HG02678 (cell line): Measurements from ENCODE around the gene SNRNP70.
"Not testable (repeated sequence)": the region's sequence is repeated elsewhere in the genome, so short reads cannot be mapped to it uniquely, and the experiment has no call there.

Experiments
- ATAC-seq: cut with Tn5 transposase; IDR thresholded peaks from one replicate; pipeline ENCODE4 v1.9.1; 2021; ENCODE audit warnings: mild to moderate bottlenecking, moderate library complexity; ENCODE audit not compliant: unreplicated experiment

SNRNP70 gene

DNA sequence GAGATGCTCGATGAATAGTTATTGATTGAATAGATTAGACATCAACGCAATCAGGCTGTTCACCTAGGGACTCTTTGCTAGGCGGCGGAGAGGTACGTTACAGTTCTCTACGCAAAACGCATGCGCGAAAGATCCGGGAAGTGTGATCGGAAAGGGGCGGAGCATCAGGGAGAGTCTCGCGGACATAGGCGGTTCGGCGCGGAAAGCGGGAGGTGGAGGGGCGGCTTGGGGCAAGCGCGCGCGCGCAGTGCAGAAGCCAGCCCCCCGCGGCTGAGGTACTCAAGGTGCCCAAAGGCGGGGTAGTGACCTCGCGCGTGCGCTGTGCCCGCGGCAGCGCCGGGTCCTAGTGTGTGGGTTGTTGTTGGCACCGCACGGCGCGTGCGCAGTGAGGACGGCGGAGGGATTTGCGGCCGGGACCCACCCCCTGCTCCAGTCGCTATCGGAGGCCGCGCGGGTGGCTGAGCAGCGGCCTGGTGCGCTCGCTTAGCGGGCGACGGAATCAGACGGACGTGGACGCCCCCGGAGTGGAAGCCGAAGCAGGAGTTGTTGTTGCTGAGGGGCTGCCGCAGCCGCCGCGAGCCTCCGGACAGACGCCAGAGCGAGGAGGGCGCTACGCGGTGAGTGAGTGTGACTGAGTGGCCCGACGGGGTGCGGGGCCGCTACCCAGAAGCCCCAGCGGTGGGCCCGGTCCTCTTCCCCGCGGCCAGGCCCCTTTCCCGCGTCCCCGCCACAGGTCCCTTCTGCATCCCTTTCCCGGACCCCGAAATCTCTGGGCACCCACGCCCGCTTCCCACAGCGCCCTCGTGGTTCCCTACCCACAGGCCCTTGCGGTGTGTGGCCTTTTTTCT lies at the start of gene SNRNP70:
SNRNP70 (plus strand) TSS at position 432 of the 848 bp plus-strand sequence. CDS start 964 bp downstream, outside the sequence.
- peak; percentile 92 for ATAC-seq

- not testable (repeated sequence) for ATAC-seq
Observed at GRCh38 chr19:49036815-49037214, 48.4 kb upstream of the SNRNP70 start, which contains the start of gene CGB1. Gene CGB1, minus strand, starts transcription at chr19:49036895. Its CDS starts 184 bp downstream, at chr19:49036711.

GRCh38 chr19:49038111-49038510 lies 47.1 kb upstream of the SNRNP70 start:
- ATAC-seq = not testable (repeated sequence)

GRCh38 chr19:49038557-49039276 lies 46.5 kb upstream of the SNRNP70 start:
- ATAC-seq = not testable (repeated sequence)

DNA sequence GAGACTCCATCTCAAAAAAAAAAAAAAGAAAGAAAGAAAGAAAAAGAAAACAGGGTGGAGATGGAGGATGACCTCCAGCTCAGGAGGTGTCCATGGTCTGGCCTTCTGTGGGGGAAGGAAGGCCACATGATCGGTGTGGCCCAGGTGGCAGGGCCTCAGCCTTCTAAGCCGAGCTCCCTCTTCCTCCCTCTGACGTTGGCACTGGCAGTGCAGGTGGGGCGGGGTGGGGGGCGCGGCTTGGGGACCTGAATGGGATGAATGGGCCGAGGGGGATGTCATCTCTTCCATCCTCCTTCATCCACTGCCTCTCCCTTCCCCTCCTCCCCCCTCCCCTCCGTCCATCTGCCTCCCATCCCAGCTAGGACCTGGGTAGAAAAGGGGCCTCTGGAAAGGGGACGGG lies 45.5 kb upstream of the SNRNP70 start:
- not testable (repeated sequence) for ATAC-seq

DNA sequence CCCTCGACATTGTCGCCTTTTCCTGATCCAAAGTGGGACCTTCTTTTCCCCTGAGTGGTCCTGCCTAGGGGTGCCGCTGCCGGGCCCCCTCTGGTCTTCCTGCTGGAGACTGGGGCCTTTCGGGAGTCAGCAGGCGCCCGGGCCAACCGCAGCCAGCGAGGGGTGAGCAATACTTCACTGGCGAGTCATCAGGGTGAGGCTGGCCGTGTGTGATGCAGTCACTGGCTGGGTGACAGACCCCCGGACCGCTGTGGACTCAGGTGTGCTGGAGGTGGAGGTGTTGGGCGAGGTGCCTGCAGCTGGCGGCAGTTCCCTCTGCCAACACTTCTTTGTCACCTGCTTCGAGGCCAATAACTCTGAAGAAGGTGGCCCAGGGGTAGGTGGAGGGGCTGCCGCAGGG lies 43.1 kb upstream of the SNRNP70 start:
- ATAC-seq = no peak

GRCh38 chr19:49042666-49043065 lies 42.6 kb upstream of the SNRNP70 start:
- not testable (repeated sequence) for ATAC-seq

GRCh38 chr19:49043548-49043947 lies 41.7 kb upstream of the SNRNP70 start, which contains the start of gene CGB5:
Gene CGB5, plus strand, starts transcription at chr19:49043848. Its CDS starts 362 bp downstream, at chr19:49044210.
- not testable (repeated sequence) for ATAC-seq

- not testable (repeated sequence) for ATAC-seq
Observed at GRCh38 chr19:49049011-49049410, 36.2 kb upstream of the SNRNP70 start, which contains the start of gene CGB8. Gene CGB8, minus strand, starts transcription at chr19:49049111. Its CDS starts 372 bp downstream, at chr19:49048739.

DNA sequence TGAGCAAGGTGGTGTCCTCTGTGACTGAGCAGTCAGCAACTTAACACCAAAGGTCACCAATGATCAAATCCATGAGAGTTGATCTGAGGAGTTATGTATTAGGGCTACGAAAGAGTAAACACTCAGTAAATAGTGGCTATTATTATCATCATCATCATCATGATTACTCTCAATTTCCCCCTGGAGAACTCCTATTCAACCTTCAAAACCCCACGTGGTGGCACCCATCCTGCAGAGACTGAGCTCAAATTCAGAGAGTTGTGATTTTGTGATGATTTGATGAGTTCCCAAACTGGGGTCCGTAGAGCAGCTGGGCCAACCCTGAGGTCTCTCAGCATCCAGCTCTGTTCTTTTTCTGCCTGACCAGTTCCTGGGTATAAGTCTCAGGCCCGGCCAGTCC lies 35.4 kb upstream of the SNRNP70 start:
- not testable (repeated sequence) for ATAC-seq

DNA sequence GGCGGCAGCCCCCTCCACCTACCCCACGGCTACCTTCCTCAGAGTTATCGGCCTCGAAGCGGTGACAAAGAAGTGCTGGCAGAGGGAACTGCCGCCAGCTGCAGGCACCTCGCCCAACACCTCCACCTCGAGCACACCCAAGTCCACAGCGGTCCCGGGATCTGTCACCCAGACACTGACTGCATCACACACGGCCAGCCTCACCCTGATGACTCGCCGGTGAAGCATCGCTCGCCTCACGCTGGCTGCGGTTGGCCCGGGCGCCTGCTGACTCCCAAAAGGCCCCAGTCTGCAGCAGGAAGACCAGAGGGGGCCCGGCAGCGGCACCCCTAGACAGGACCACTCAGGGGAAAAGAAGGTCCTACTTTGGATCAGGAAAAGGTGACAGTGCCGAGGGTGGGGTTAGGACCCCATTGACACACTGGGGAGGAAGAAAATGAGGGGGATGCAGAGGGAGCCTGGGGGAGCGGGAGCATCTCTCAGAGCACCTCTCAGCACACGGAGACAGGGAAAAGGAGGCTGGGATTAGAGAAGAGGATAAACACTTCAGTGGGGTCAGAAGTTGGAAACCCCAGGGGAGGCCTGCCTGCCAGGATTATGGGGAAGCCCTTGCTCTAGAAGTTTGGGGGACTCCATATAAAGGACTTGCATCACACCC lies 34.7 kb upstream of the SNRNP70 start:
- ATAC-seq = not testable (repeated sequence)

GRCh38 chr19:49056101-49056901 lies 28.9 kb upstream of the SNRNP70 start:
- no peak for ATAC-seq

DNA sequence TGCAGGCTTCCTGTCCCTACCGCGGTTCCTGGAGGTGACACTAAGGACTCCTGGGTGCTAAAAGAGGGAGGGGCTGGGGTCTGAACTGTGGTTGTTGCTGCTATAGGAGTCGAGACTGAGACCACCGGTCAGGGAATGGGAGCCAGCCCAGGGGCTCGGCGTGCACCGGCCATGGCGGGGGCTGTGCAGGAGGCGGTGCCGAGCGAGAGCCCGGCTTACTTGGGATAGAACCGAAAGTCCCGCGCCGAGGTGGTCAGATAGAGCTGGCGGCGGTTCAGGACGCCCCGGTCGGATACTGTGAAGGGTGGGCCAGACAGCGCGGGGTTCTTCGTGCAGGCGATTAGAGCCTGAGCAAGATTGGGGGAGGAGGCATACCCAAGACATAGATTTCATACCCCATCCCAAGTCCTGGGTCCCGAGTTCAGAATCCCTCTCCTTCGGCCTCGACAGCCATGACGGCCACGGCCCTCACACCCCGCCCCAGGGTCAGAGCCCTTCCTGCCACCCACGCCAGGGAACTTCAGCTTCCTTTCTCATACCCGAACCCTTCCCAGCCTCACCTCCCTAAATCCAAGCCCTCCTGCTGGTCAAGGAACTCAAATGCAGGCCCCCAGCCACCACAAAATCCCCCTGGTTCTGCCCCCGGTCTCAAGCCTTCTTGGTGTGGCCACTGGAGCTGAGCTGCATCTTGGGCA lies 28.2 kb upstream of the SNRNP70 start:
- ATAC-seq = not testable (repeated sequence)

DNA sequence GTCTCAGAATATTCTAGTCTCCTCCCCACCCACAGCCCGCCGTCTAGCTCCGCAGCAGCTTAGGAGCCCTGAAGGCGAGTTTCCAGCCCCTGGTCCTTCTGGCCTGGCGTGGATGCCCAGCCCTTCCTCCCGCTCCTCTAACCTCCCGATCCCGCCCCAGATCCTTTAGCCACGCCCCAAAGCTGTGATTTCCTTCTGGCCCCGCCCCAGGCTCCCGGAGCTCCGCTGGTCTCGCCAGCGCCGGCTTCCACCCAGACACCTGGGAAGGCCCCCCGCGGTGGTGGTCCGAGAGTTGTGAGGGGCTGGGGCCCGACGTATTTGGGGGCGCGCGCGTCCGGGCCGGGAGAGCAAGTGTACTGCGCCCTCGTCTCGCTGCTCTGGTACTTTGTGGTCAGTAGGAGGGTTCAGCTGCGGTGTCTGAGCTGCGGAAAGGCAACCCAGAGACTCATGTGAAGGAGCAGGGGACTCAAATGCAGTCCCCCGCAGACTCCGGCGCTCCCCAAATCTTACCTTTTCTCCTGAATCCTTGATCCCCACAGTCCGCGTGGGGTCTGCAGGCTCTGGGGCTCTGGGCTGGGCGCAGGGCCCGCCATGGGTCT lies 27.5 kb upstream of the SNRNP70 start, which contains the start of gene CGB7:
CGB7 (minus strand) TSS at position 114 of the 599 bp plus-strand sequence. CDS start 2,374 bp downstream, outside the sequence.
- no peak for ATAC-seq

GRCh38 chr19:49058562-49058961 lies 26.7 kb upstream of the SNRNP70 start:
- ATAC-seq = no peak

DNA sequence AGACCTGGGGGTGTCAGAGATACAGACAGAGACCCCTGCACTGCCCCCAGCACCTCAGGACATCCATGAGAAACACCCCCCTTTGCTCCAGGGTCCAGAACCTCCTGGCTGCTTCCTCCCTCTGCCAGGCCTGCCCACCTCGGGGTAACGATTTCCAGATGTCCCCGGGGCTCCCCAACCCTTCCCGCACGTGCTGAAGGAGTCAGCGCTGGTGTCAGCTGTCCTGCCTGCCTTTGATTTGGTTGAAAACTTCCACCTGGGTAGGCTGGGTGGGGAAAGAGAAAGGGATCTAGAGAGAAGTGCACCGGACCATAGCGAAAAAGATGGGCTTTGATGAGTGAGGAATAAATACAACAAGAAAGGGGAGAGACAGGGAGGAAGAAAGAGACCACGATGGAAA lies 26.2 kb upstream of the SNRNP70 start:
- no peak for ATAC-seq

DNA sequence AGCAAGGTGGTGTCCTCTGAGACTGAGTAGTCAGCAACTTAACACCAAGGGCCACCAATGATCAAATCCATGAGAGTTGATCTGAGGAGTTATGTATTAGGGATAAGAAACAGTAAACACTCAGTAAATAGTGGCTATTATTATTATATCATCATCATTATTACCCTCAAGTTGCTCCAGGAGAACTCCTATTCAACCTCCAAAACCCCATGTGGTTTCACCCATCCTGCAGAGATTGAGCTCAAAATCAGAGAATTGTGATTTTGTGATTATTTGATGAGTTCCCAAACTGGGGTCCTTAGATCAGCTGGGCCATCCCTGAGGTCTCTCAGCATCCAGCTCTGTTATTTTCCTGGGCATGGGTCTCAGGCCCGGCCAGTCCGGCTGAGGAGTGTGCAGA lies 24.3 kb upstream of the SNRNP70 start:
- no peak for ATAC-seq

GRCh38 chr19:49061445-49061844 lies 23.8 kb upstream of the SNRNP70 start:
- ATAC-seq = no peak

- no peak for ATAC-seq
Observed at GRCh38 chr19:49064029-49064629, 21.1 kb upstream of the SNRNP70 start.
